ENCODE data around the gene ARL4A. TPM values are rescaled to one million over a fixed set of nuclear protein-coding genes. Genes with fewer than 3 reads are reported as not detected.

The ARL4A gene
- total and polyA plus RNA-seq, 9 of the 15 experiments (the other 6 are each of a cell fraction or from before 2014, with no cell fraction given) = 118 to 688 (median 172) TPM

- no peak for TF ChIP-seq RFX5 (IDR thresholded peaks at IDR 0.05; ENCODE audit: low read depth, low read length)
- TF ChIP-seq POLR2B (IDR thresholded peaks at IDR 0.05; ENCODE audit: low read depth, partially characterized antibody) = no peak
- TF ChIP-seq PHTF2 (CRISPR knock-in tag; IDR thresholded peaks at IDR 0.05) = no peak
- TF ChIP-seq NCOA2 (IDR thresholded peaks at IDR 0.05; ENCODE audit: partially characterized antibody in 2 of 2) = no peak
- TF ChIP-seq ZNF512 (tag; IDR thresholded peaks at IDR 0.05) = no peak
- peak in 1 of 2 experiments; percentile 85; a peak in 2 of 4 replicates for TF ChIP-seq NONO (IDR thresholded peaks at IDR 0.05; ENCODE audit: low read depth in 2 of 2, low read length in 1 of 2)
- TF ChIP-seq ZC3H11A (IDR thresholded peaks at IDR 0.05; ENCODE audit: low read depth, low read length) = no peak
- TF ChIP-seq KDM5B (IDR thresholded peaks at IDR 0.05; ENCODE audit: insufficient replicate concordance, low read depth, low read length) = peak; percentile 20
- TF ChIP-seq RBM15 (IDR thresholded peaks at IDR 0.05; ENCODE audit: insufficient read depth, low read length) = no peak
- peak; percentile 60; the same call in 1 of the 2 replicates for TF ChIP-seq HMGXB4 (CRISPR knock-in tag; IDR thresholded peaks at IDR 0.05)
- TF ChIP-seq ZNF143 (CRISPR knock-in tag; IDR thresholded peaks at IDR 0.05) = no peak; the same call in 1 of the 2 replicates
- peak; percentile 57 for TF ChIP-seq DMBX1 (CRISPR knock-in tag; IDR thresholded peaks at IDR 0.05; ENCODE audit: borderline replicate concordance)
- TF ChIP-seq CEBPB (tag; IDR thresholded peaks at IDR 0.05) = no peak
- no peak for TF ChIP-seq ZNF280A (IDR thresholded peaks at IDR 0.05; ENCODE audit: low read depth, partially characterized antibody)
- peak; percentile 85 for TF ChIP-seq GABPA (tag; conservative IDR thresholded peaks at IDR 0.05; ENCODE audit: low read depth)
- TF ChIP-seq ZBTB49 (CRISPR knock-in tag; IDR thresholded peaks at IDR 0.05; ENCODE audit: borderline replicate concordance) = no peak
- TF ChIP-seq MCM3 (IDR thresholded peaks at IDR 0.05) = no peak
- no peak for TF ChIP-seq ZNF121 (CRISPR knock-in tag; conservative IDR thresholded peaks at IDR 0.05)
- TF ChIP-seq CHD1 (IDR thresholded peaks at IDR 0.05; ENCODE audit: low read length) = no peak
- TF ChIP-seq HMG20B (CRISPR knock-in tag; IDR thresholded peaks at IDR 0.05) = no peak
- peak; percentile 17; the same call in 1 of the 2 replicates for TF ChIP-seq PHF21A (IDR thresholded peaks at IDR 0.05; ENCODE audit: borderline replicate concordance, low read depth)
Observed at GRCh38 chr7:12686234-12686890, 1.1 kb upstream of the ARL4A start (continued).
